GM12891 (cell line): ENCODE results near the gene LMO4.

Experiments
- POLR2A ChIP-seq: IDR thresholded peaks from 2 replicates; pipeline ENCODE4 v1.6.1; 2011; ENCODE audit warnings: low read depth, low read length, control low read depth
- TAF1 ChIP-seq: IDR thresholded peaks from 2 replicates; pipeline ENCODE4 v1.6.1; 2011; ENCODE audit warnings: low read depth, low read length, control low read depth

GRCh38 chr1:87389546-87389945, 60.9 kb downstream of the LMO4 start:
- TF ChIP-seq POLR2A (no peak), TAF1 (no peak)
